Activated CD4-positive, alpha-beta T cell treated with anti-CD3 and anti-CD28 coated beads for 36 hours (primary cell): ENCODE results near the gene MFNG. TPM values are rescaled to one million over a fixed set of nuclear protein-coding genes. Genes with fewer than 3 reads are reported as not detected.

Source experiments
- ATAC-seq: fragments of 200-7000 bp; cut with Tn5 transposase; one replicate; pipeline ENCODE4 v1.10.0; 2021; ENCODE audit warnings: mild to moderate bottlenecking, moderate library complexity
- CTCF ChIA-PET: fragments of 350-600 bp; sonication (Branson Sonifier 250); formaldehyde crosslinking; loops from one replicate; lab custom pipeline; 2021; ENCODE audit warnings: antibody characterized with exemption; lab: Charles Lee
- POLR2A ChIA-PET: fragments of 350-600 bp; sonication (Branson Sonifier 250); formaldehyde crosslinking; loops from one replicate; lab custom pipeline; 2021; ENCODE audit warnings: antibody characterized with exemption, inconsistent platforms; lab: Charles Lee
- DNase-seq: peaks from one replicate; pipeline ENCODE4 v3.0.0-alpha.2; 2020
- H3K27ac Mint-ChIP-seq: one replicate; pipeline ENCODE4 v1.8.0; 2021; ENCODE audit warnings: mixed read lengths
- H3K27me3 Mint-ChIP-seq: one replicate; pipeline ENCODE4 v1.8.0; 2021; ENCODE audit warnings: mixed read lengths
- H3K36me3 Mint-ChIP-seq: one replicate; pipeline ENCODE4 v1.8.0; 2021; ENCODE audit warnings: low read depth, mixed read lengths
- H3K4me1 Mint-ChIP-seq: one replicate; pipeline ENCODE4 v1.8.0; 2021; ENCODE audit warnings: mixed read lengths
- H3K4me3 Mint-ChIP-seq: one replicate; pipeline ENCODE4 v1.8.0; 2021; ENCODE audit warnings: mild to moderate bottlenecking, moderate library complexity, mixed read lengths
- H3K9me3 Mint-ChIP-seq: one replicate; pipeline ENCODE4 v1.8.0; 2021; ENCODE audit warnings: low read depth, mixed read lengths
- intact Hi-C, 2 experiments: fragments of 100-400 bp; cut with DNase I in 1 of 2; cut with micrococcal nuclease in 1 of 2; formaldehyde crosslinking; loops; one replicate each; pipeline versions ENCODE4 v1.14.2 to v1.15.1; 2022 to 2024; cut with DNase I, micrococcal nuclease
- total RNA-seq, 2 experiments: library from RNA; stranded (reverse); gene quantifications; one replicate each; pipeline ENCODE4 v1.2.3, GENCODE V29; 2021

Gene MFNG
- total RNA-seq, 2 experiments from 2014 or later, result 108 to 125 TPM

GRCh38 chr22:37427711-37428635, 58.2 kb downstream of the MFNG start:
- no peak for ATAC-seq
- intact Hi-C loops, result loop anchor here (2.0 to 5.0 kb wide), 3 partner anchors 96 to 161 kb away; no protein-coding TSS in a partner anchor
- no peak overlapping the region for H3K4me3 Mint-ChIP-seq
- ChIA-PET CTCF (interaction anchor here (0.5 to 4.4 kb wide), 14 partner anchors 10 to 335 kb away, joined by 3 to 26 read pairs (median 4); no protein-coding TSS in a partner anchor), POLR2A (no interaction called here)
- H3K4me1 Mint-ChIP-seq, result peaks cover 17% of the 10 kb centered on the region
- H3K27me3 Mint-ChIP-seq, result peaks cover 50% of the 10 kb centered on the region
- DNase-seq, result no peak
- no peak overlapping the region for H3K27ac Mint-ChIP-seq
- H3K36me3 Mint-ChIP-seq, result no peaks in the 10 kb centered on the region
- H3K9me3 Mint-ChIP-seq, result peaks cover 3% of the 10 kb centered on the region

DNA sequence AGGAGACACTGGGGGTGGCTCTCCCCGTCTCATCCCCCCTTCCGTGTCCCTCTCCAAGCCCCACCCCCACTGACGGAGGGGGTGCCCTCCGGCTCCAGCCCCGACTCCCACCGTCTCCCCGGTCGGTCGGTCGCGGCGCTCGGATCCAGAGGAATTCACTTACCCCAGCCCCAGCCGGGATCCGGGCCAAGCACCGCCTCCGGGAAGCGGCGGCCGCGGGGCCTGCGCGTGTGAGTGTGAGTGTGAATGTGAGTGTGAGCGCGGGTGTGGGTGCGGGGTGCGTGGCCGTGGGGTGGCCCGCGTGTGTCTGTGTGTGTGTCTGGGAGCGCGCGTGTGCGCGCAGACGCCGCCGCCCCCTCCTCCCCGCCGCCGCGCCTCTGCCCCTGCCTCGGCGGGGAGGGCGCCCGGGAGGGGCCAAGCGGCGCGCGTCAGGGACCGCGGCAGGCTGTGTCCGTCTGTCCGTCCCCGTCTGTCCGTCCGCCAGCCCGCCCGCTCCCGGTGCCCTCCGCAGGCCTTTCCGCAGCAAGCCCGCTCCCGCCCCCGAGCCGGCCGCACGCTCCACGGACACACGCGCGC, 59.0 kb downstream of the MFNG start, which contains the start of gene ELFN2:
TSS of gene ELFN2 (minus strand) at position 345 of the 576 bp plus-strand sequence. CDS start 51,945 bp downstream, outside the sequence.
- Mint-ChIP-seq H3K27me3 (peaks cover 50% of the 10 kb centered on the region), H3K9me3 (no peaks in the 10 kb centered on the region), H3K27ac (no peak within 1 kb of the TSS), H3K36me3 (no peaks in the 10 kb centered on the region), H3K4me3 (no peak within 1 kb of the TSS), H3K4me1 (peaks cover 11% of the 10 kb centered on the region)
- ATAC-seq (no peak), DNase-seq (no peak)
- ChIA-PET CTCF (interaction anchor here (1.2 to 1.9 kb wide), 2 partner anchors 11 to 17 kb away, joined by 3 to 8 read pairs; no protein-coding TSS in a partner anchor), POLR2A (no interaction called here)
- intact Hi-C loops, result loop anchor here (5.0 kb wide), 2 partner anchors 95 to 160 kb away; no protein-coding TSS in a partner anchor

- intact Hi-C loops, result loop anchor here (5.0 kb wide), 2 partner anchors 94 to 159 kb away; no protein-coding TSS in a partner anchor
- POLR2A ChIA-PET, result no interaction called here
- H3K27me3 Mint-ChIP-seq, result peaks cover 48% of the 10 kb centered on the region
Observed at GRCh38 chr22:37426706-37427134, 59.5 kb downstream of the MFNG start.

DNA sequence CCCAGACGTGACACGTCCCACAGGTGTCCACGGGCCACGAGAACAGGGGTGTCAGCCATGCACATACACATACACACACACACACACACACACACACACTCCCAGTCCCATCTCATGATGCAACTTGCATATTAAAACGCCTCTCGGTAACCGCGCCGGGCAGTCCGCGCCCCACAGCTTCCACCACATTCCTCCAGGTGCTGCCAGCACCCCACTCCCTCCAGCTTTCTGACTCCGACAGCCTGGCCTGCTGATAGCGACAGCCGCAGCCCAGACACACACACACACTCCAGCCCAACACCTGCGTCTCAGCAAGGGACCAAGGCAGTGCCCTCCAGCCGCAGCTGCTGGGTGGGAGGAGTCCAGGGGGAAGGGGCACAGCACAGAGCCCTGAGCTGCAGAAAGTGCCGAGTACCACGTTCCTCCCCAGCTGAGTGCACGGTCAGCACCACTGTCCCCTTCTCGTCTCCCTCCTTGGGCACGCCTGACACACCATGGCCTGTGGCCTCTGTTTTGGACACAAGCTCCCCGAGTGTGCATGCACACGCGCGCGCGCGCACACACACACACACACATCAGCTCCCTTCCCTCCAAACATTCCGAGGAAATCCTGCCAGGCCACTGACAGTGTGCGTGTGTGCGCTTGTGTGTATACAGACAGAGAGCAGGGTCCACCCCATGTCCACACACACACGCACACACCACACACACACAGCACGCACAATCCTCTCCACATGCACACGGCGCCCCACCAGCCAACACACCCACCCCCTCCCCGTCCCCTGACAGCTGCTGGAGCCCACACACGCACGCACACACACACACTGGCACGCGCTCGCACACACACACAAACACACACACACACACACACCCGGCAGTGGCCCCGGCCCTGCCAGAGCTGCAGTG, 60.1 kb downstream of the MFNG start:
- POLR2A ChIA-PET, result no interaction called here
- Mint-ChIP-seq H3K9me3 (no peaks in the 10 kb centered on the region), H3K27me3 (peaks cover 48% of the 10 kb centered on the region), H3K4me3 (no peak overlapping the region), H3K27ac (no peak overlapping the region), H3K4me1 (no peaks in the 10 kb centered on the region), H3K36me3 (no peaks in the 10 kb centered on the region)
- ATAC-seq (no peak), DNase-seq (no peak)
- intact Hi-C loops, result loop anchor here (5.0 kb wide), 2 partner anchors 94 to 159 kb away; no protein-coding TSS in a partner anchor
- CTCF ChIA-PET, result interaction anchor here (0.6 to 1.3 kb wide), 3 partner anchors 45 to 111 kb away, joined by 4 read pairs; no protein-coding TSS in a partner anchor

More at GRCh38 chr22:37426706-37427134, 59.5 kb downstream of the MFNG start:
- DNase-seq, result no peak
- H3K4me3 Mint-ChIP-seq, result no peak overlapping the region
- H3K4me1 Mint-ChIP-seq, result peaks cover 6% of the 10 kb centered on the region
- H3K27ac Mint-ChIP-seq, result no peak overlapping the region
- ATAC-seq, result no peak
- CTCF ChIA-PET, result interaction anchor here (1.3 kb wide), 1 partner anchor 110 kb away, joined by 4 read pairs; no protein-coding TSS in a partner anchor
- H3K36me3 Mint-ChIP-seq, result no peaks in the 10 kb centered on the region
- no peaks in the 10 kb centered on the region for H3K9me3 Mint-ChIP-seq

- peaks cover 3% of the 10 kb centered on the region for H3K4me1 Mint-ChIP-seq
- H3K36me3 Mint-ChIP-seq, result no peaks in the 10 kb centered on the region
- CTCF ChIA-PET, result interaction anchor here (0.6 to 1.3 kb wide), 2 partner anchors 109 to 110 kb away, joined by 4 read pairs; no protein-coding TSS in a partner anchor
- no peaks in the 10 kb centered on the region for H3K9me3 Mint-ChIP-seq
- intact Hi-C loops, result loop anchor here (5.0 kb wide), 2 partner anchors 93 to 158 kb away; no protein-coding TSS in a partner anchor
- POLR2A ChIA-PET, result no interaction called here
- peaks cover 49% of the 10 kb centered on the region for H3K27me3 Mint-ChIP-seq
- no peak for DNase-seq
- H3K4me3 Mint-ChIP-seq, result no peak overlapping the region
- no peak overlapping the region for H3K27ac Mint-ChIP-seq
- ATAC-seq, result no peak
Observed at GRCh38 chr22:37425369-37425768, 60.8 kb downstream of the MFNG start.

DNA sequence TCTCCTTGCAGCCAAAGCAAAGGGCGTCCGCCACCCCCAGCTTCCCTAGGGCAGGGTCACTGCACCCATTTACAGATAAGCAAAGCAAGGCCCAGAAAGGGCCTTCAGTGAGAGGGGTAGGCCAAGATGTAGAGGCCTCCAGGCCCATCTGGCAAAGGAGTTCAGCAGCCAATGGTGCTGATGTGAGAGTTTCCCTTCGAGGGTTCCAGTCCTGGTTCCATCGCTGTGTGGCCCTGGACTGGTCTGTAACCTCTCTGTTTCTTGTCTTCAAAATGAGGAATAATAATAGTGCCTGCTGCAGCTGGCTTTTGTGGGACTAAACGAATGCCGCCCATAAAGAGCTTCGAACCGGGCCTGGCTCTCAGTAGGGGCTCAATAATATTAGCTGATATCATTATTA, 62.9 kb downstream of the MFNG start:
- ChIA-PET POLR2A (no interaction called here), CTCF (no interaction called here)
- Mint-ChIP-seq H3K36me3 (no peaks in the 10 kb centered on the region), H3K27ac (no peak overlapping the region), H3K4me3 (no peak overlapping the region), H3K4me1 (peaks cover 14% of the 10 kb centered on the region), H3K9me3 (no peaks in the 10 kb centered on the region), H3K27me3 (peaks cover 55% of the 10 kb centered on the region)
- intact Hi-C loops, result no loop called here
- DNase-seq (no peak), ATAC-seq (no peak)

GRCh38 chr22:37421468-37421877, 64.7 kb downstream of the MFNG start:
- Mint-ChIP-seq H3K36me3 (no peaks in the 10 kb centered on the region), H3K4me1 (peaks cover 22% of the 10 kb centered on the region), H3K27me3 (peaks cover 54% of the 10 kb centered on the region), H3K4me3 (no peak overlapping the region), H3K9me3 (no peaks in the 10 kb centered on the region), H3K27ac (no peak overlapping the region)
- ChIA-PET POLR2A (no interaction called here), CTCF (interaction anchor here (0.9 to 1.1 kb wide), 2 partner anchors 37 to 146 kb away, joined by 3 read pairs; no protein-coding TSS in a partner anchor)
- ATAC-seq (no peak), DNase-seq (no peak)
- intact Hi-C loops, result no loop called here

DNA sequence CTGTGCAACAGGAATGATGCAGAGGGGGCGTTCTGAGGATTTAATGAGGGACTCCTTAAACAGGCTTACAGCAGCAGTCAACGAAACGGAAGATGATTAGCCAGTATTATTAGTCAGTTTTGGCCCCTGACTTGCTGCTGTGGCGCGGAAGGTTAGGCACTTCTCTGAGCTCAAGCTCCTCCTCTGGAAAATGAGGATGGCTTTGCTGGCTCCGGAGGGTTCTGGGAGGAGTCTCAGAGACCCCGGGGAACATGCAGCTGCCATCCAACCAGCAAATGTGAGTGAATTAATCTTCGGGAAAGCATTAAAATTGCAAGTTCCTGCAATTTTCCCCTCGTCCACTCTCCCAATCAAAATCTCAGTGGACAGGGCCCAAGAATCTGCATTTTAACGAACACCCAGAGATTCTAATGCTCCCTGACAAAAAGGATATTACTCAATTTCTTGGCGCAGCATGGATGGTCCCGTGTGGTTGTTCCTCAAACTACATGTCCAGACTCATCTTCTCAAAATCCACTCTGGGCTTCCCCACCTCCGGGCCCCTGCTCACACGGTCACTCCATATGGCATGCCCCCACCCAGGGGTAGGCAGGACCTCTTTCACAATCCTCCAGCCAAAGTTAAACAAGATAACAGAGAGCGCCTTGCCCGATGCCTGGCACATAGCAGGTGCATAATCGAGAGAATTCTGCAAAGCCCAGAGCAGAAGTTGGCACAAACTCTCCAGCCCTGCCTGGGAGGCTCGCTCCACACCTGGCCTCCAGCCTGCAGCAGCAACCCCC, 65.3 kb downstream of the MFNG start:
- intact Hi-C loops, result no loop called here
- H3K36me3 Mint-ChIP-seq, result no peaks in the 10 kb centered on the region
- DNase-seq, result no peak
- POLR2A ChIA-PET, result no interaction called here
- peaks cover 26% of the 10 kb centered on the region for H3K4me1 Mint-ChIP-seq
- H3K4me3 Mint-ChIP-seq, result peak overlapping the region; percentile 35
- ATAC-seq, result no peak
- H3K9me3 Mint-ChIP-seq, result no peaks in the 10 kb centered on the region
- CTCF ChIA-PET, result interaction anchor here (0.9 kb wide), 1 partner anchor 146 kb away, joined by 3 read pairs; no protein-coding TSS in a partner anchor
- H3K27me3 Mint-ChIP-seq, result peaks cover 52% of the 10 kb centered on the region
- no peak overlapping the region for H3K27ac Mint-ChIP-seq

GRCh38 chr22:37419969-37420685, 66.1 kb downstream of the MFNG start:
- DNase-seq (peak; percentile 57), ATAC-seq (peak; percentile 60)
- POLR2A ChIA-PET, result no interaction called here
- no peaks in the 10 kb centered on the region for H3K36me3 Mint-ChIP-seq
- H3K9me3 Mint-ChIP-seq, result no peaks in the 10 kb centered on the region
- intact Hi-C loops, result no loop called here
- H3K27me3 Mint-ChIP-seq, result peaks cover 45% of the 10 kb centered on the region
- CTCF ChIA-PET, result no interaction called here
- H3K4me3 Mint-ChIP-seq, result peak overlapping the region; percentile 55
- peaks cover 26% of the 10 kb centered on the region for H3K4me1 Mint-ChIP-seq
- no peak overlapping the region for H3K27ac Mint-ChIP-seq
